ENCODE measurements around the gene ZFYVE27.

- TF ChIP-seq USF1 (IDR thresholded peaks at IDR 0.05) (no peak), YY1 (IDR thresholded peaks at IDR 0.05; ENCODE audit: low read depth) (no peak)
Observed at GRCh38 chr10:97752956-97753355, 16.0 kb downstream of the ZFYVE27 start.
